Heart right ventricle (tissue), 16 donors: ENCODE data around the gene TTC8. TPM values are rescaled to one million over a fixed set of nuclear protein-coding genes. Genes with fewer than 3 reads are reported as not detected.

ENCODE experiments used
- ATAC-seq, 8 donors: fragments of 200-7000 bp; cut with Tn5 transposase; one replicate each; pipeline ENCODE4 v1.9.1; 2020; ENCODE audit warnings: mild to moderate bottlenecking in 8 of 8, moderate library complexity in 8 of 8, moderate number of reproducible peaks in 1 of 8
- DNase-seq, 2 donors: peaks; one replicate each; pipeline ENCODE4 v3.0.0-alpha.2; 2020
- H3K27ac ChIP-seq, 10 donors: fragments of 200-600 bp; sonication (generic) in 2 of 10; one replicate each; pipeline versions ENCODE4 v1.5.0 to v1.8.0; 2020 to 2022; ENCODE audit warnings: mild to moderate bottlenecking in 3 of 10
- H3K27me3 ChIP-seq, 7 donors: fragments of 200-600 bp; one replicate each; pipeline ENCODE4 v1.8.0; 2021 to 2022; ENCODE audit warnings: mild to moderate bottlenecking in 2 of 7
- H3K36me3 ChIP-seq, 9 donors: fragments of 200-600 bp; sonication (generic) in 1 of 9; one replicate each; pipeline versions ENCODE4 v1.5.0 to v1.8.0; 2020 to 2022; ENCODE audit warnings: mild to moderate bottlenecking in 2 of 9
- H3K4me1 ChIP-seq, 9 donors: fragments of 200-600 bp; sonication (generic) in 1 of 9; one replicate each; pipeline versions ENCODE4 v1.5.0 to v1.8.0; 2020 to 2022; ENCODE audit warnings: mild to moderate bottlenecking in 4 of 9
- H3K4me3 ChIP-seq, 10 donors: fragments of 200-600 bp; sonication (generic) in 2 of 10; one replicate each; pipeline versions ENCODE4 v1.5.0 to v1.8.0; 2020 to 2022; ENCODE audit warnings: mild to moderate bottlenecking in 7 of 10, moderate library complexity in 2 of 10
- H3K9me3 ChIP-seq, 11 donors: fragments of 200-600 bp in 10 of 11; sonication (generic) in 2 of 11; one replicate each; pipeline versions ENCODE4 v1.5.0 to v1.8.0; 2013 to 2022; ENCODE audit warnings: mild to moderate bottlenecking in 2 of 11, control low read depth in 1 of 11, moderate library complexity in 1 of 11
- CTCF ChIP-seq, 9 donors: fragments of 200-600 bp; sonication (generic) in 2 of 9; IDR thresholded peaks; one replicate each; pipeline versions ENCODE4 v1.5.0 to v1.8.0; 2021 to 2022; ENCODE audit warnings: antibody characterized with exemption in 9 of 9, mild to moderate bottlenecking in 5 of 9, moderate library complexity in 1 of 9
- WGBS, 2 donors: extraction: QIAGEN DNeasy Blood & Tissue Kit; methylation state at CpG; one replicate each; pipeline ENCODE4 v1.1.7; 2013; ENCODE audit warnings: inconsistent platforms in 1 of 2; 5-methylcytosine and 5-hydroxymethylcytosine counted together
- intact Hi-C, 10 donors: fragments of 100-400 bp; cut with DNase I; formaldehyde crosslinking; loops; one replicate each; pipeline versions ENCODE4 v1.11.1 to v1.14.2; 2022
- polyA plus RNA-seq, 2 donors: library from polyadenylated mRNA; stranded (reverse); fragments of 200-250 nt; gene quantifications; one replicate each; pipeline ENCODE4 v1.2.3, GENCODE V29; 2013
- total RNA-seq, 10 donors: library from RNA; stranded (reverse); fragmentation: NEBNext Ultra II Directional in 3 of 10; extraction: Animal tissue kit (Norgen Biotek cat#: 25700) in 3 of 10; gene quantifications; one replicate each; pipeline versions ENCODE4 v1.2.1 to v1.2.4, GENCODE V29; 2021 to 2023
- donor health status: Arrhythmogenic right ventricular cardiomyopathy.
- donor health status: ischemic (EF 13 %, LVEDD 7.1; RV severe dilation, severe dysfunction).
- donor health status: healthy with polysubstance abuse.
- donor health status: DM: no; HTN: yes; CAD: no.
- donor health status: DM: no; HTN: no; CAD: no.
- donor health status: ischemic (EF 25% LVEDD 6.9; RV normal size, moderate dysfunction).
- donor health status: ischemic (EF 25% LVEDD 5.7; RV mildly dilated, moderate dysfunction).
- donor health status: healthy.
- donor health status: DM: yes; HTN: yes; CAD: no.
- donor health status: Ischemic cardiomyopathy.
- donor health status: ischemic (EF 35%, LVEDD 5.7; RV mildly dilated, moderate dysfunction).
- donor health status: nonischemic (EF 11% LVEDD 7.7; RV severe dilation, severe dysfunction).
- donor health status: DM: yes; HTN: yes; CAD: no.
- donor health status: PGD.
- donor health status: ischemic (EF 29% LVEDD 5.4; RV normal size, mild dysfunction).
- donor health status: nonischemic (EF 23%, LVEDD 6.1; RV moderate dilation, normal function).

The TTC8 gene
- total and polyA plus RNA-seq, 12 donors, result 3.8 to 16.0 (median 11.9) TPM

- Histone ChIP-seq H3K4me3 (no peak overlapping the region), H3K27ac (no peak overlapping the region), H3K9me3 (no peaks in the 10 kb centered on the region), H3K4me1 (peaks cover 0 to 3% (median 0%) of the 10 kb centered on the region in 9 donors), H3K36me3 (peaks cover 0 to 12% (median 0%) of the 10 kb centered on the region in 9 donors), H3K27me3 (no peaks in the 10 kb centered on the region)
- 66 to 73% methylated on average over 2 of the region's 2 CpGs for WGBS, 2 donors
- ATAC-seq (no peak), DNase-seq (no peak)
- TF ChIP-seq CTCF (IDR thresholded peaks at IDR 0.05), result no peak
- intact Hi-C loops, result no loop called here
Observed at GRCh38 chr14:88844980-88845491, 20.6 kb downstream of the TTC8 start.

GRCh38 chr14:88848571-88848970 lies 24.1 kb downstream of the TTC8 start:
- no peaks in the 10 kb centered on the region for H3K4me1 ChIP-seq
- no peak for DNase-seq
- no peaks in the 10 kb centered on the region for H3K27me3 ChIP-seq
- no peak overlapping the region for H3K4me3 ChIP-seq
- TF ChIP-seq CTCF (IDR thresholded peaks at IDR 0.05), result no peak
- intact Hi-C loops, result no loop called here
- no peaks in the 10 kb centered on the region for H3K9me3 ChIP-seq
- 97 to 98% methylated on average over 1 of the region's 1 CpG for WGBS, 2 donors
- H3K27ac ChIP-seq, result no peak overlapping the region
- ATAC-seq, result no peak
- H3K36me3 ChIP-seq, result peaks cover 0 to 16% (median 0%) of the 10 kb centered on the region in 9 donors

GRCh38 chr14:88849716-88850115 lies 25.3 kb downstream of the TTC8 start:
- no peak overlapping the region for H3K27ac ChIP-seq
- no peak for ATAC-seq
- no peak for DNase-seq

GRCh38 chr14:88851587-88851986 lies 27.1 kb downstream of the TTC8 start:
- H3K4me1 ChIP-seq, result no peaks in the 10 kb centered on the region
- ATAC-seq (no peak), DNase-seq (no peak)
- no peak overlapping the region for H3K4me3 ChIP-seq
- H3K36me3 ChIP-seq, result peaks cover 0 to 29% (median 0%) of the 10 kb centered on the region in 9 donors
- H3K27me3 ChIP-seq, result no peaks in the 10 kb centered on the region
- intact Hi-C loops, result loop anchor here in 1 of 10 donors (10.0 kb wide), 1 partner anchor 187 kb away; no protein-coding TSS in a partner anchor
- H3K9me3 ChIP-seq, result no peaks in the 10 kb centered on the region
- no peak for TF ChIP-seq CTCF (IDR thresholded peaks at IDR 0.05)
- 70 to 86% methylated on average over 1 of the region's 1 CpG for WGBS, 2 donors
- H3K27ac ChIP-seq, result no peak overlapping the region

More at GRCh38 chr14:88849716-88850115, 25.3 kb downstream of the TTC8 start:
- no peak for TF ChIP-seq CTCF (IDR thresholded peaks at IDR 0.05)
- no peaks in the 10 kb centered on the region for H3K27me3 ChIP-seq
- intact Hi-C loops, result loop anchor here in 1 of 10 donors (10.0 kb wide), 1 partner anchor 185 kb away; no protein-coding TSS in a partner anchor
- 85 to 90% methylated on average over 2 of the region's 2 CpGs for WGBS, 2 donors
- no peaks in the 10 kb centered on the region for H3K9me3 ChIP-seq
- peaks cover 0 to 26% (median 0%) of the 10 kb centered on the region in 9 donors for H3K36me3 ChIP-seq
- no peaks in the 10 kb centered on the region for H3K4me1 ChIP-seq
- no peak overlapping the region for H3K4me3 ChIP-seq
